GM19467 (cell line): ENCODE measurements around the gene ERICH4.
"Not testable (repeated sequence)": the region's sequence is repeated elsewhere in the genome, so short reads cannot be mapped to it uniquely, and the experiment has no call there.

Experiments
- ATAC-seq: cut with Tn5 transposase; IDR thresholded peaks from one replicate; pipeline ENCODE4 v1.9.1; 2021; ENCODE audit warnings: mild to moderate bottlenecking, moderate library complexity; ENCODE audit not compliant: unreplicated experiment

The ERICH4 gene

GRCh38 chr19:41442473-41443355 lies at the start of gene ERICH4:
TSS of gene ERICH4 (plus strand) at chr19:41443156. CDS start at chr19:41443170, 14 bp downstream.
- ATAC-seq = no peak

- no peak for ATAC-seq
These were observed 47.6 kb upstream of the ERICH4 start for GRCh38 chr19:41395355-41395754.

GRCh38 chr19:41397086-41398049 lies 45.6 kb upstream of the ERICH4 start, which contains the start of the genes BCKDHA and EXOSC5:
TSS of gene BCKDHA (plus strand) at chr19:41397818. CDS start at chr19:41397828, 10 bp downstream.
TSS of gene EXOSC5 (minus strand) at chr19:41397359. CDS start at chr19:41397328, 31 bp downstream.
- ATAC-seq = peak; percentile 90

GRCh38 chr19:41398050-41398418 lies 44.9 kb upstream of the ERICH4 start:
- no peak for ATAC-seq

GRCh38 chr19:41398598-41398997 lies 44.4 kb upstream of the ERICH4 start:
- no peak for ATAC-seq

- no peak for ATAC-seq
These were observed 43.9 kb upstream of the ERICH4 start for GRCh38 chr19:41399091-41399490.

- ATAC-seq = no peak
These were observed 43.4 kb upstream of the ERICH4 start for GRCh38 chr19:41399525-41399924.

GRCh38 chr19:41401483-41401882 lies 41.5 kb upstream of the ERICH4 start:
- ATAC-seq = no peak

GRCh38 chr19:41402010-41402409 lies 40.9 kb upstream of the ERICH4 start:
- ATAC-seq = no peak

- ATAC-seq = no peak
These were observed 39.6 kb upstream of the ERICH4 start for GRCh38 chr19:41403181-41403970.

- ATAC-seq = no peak
These were observed 37.2 kb upstream of the ERICH4 start for GRCh38 chr19:41405776-41406175.

GRCh38 chr19:41407271-41407670 lies 35.7 kb upstream of the ERICH4 start:
- ATAC-seq = no peak

- ATAC-seq = no peak
These were observed 34.7 kb upstream of the ERICH4 start for GRCh38 chr19:41408256-41408655.

- not testable (repeated sequence) for ATAC-seq
These were observed 34.1 kb upstream of the ERICH4 start for GRCh38 chr19:41408846-41409245.

- ATAC-seq = no peak
These were observed 33.7 kb upstream of the ERICH4 start for GRCh38 chr19:41409288-41409687.

GRCh38 chr19:41410336-41411054 lies 32.5 kb upstream of the ERICH4 start:
- no peak for ATAC-seq

- no peak for ATAC-seq
These were observed 31.6 kb upstream of the ERICH4 start for GRCh38 chr19:41411100-41411967.

GRCh38 chr19:41411968-41412265 lies 31.0 kb upstream of the ERICH4 start:
- ATAC-seq = no peak

GRCh38 chr19:41412953-41413352 lies 30.0 kb upstream of the ERICH4 start:
- ATAC-seq = no peak
